AG09309 (cell line): Measurements from ENCODE around the gene MRPL10.

Experiments
- DNase-seq: peaks from one replicate; pipeline ENCODE4 v3.0.0-alpha.2; 2010; ENCODE audit warnings: low read depth
- H3K4me3 ChIP-seq: 2 replicates; pipeline ENCODE4 v1.5.1; 2011; ENCODE audit warnings: mild to moderate bottlenecking, low read depth, low read length, moderate library complexity; ENCODE audit not compliant: control insufficient read depth
- CTCF ChIP-seq: IDR thresholded peaks from 2 replicates; pipeline ENCODE4 v1.5.1; 2011; ENCODE audit warnings: mild to moderate bottlenecking, low read depth, low read length, inconsistent platforms; ENCODE audit not compliant: insufficient read depth, control insufficient read depth; ENCODE audit errors: missing control alignments

The MRPL10 gene

GRCh38 chr17:47813512-47814031 is 17.8 kb downstream of the MRPL10 start:
- no peak for DNase-seq
- no peak for TF ChIP-seq CTCF
- H3K4me3 ChIP-seq = no peak overlapping the region

- H3K4me3 ChIP-seq = no peak overlapping the region
- no peak for DNase-seq
- no peak for TF ChIP-seq CTCF
Observed at GRCh38 chr17:47813077-47813476, 18.3 kb downstream of the MRPL10 start.

DNA sequence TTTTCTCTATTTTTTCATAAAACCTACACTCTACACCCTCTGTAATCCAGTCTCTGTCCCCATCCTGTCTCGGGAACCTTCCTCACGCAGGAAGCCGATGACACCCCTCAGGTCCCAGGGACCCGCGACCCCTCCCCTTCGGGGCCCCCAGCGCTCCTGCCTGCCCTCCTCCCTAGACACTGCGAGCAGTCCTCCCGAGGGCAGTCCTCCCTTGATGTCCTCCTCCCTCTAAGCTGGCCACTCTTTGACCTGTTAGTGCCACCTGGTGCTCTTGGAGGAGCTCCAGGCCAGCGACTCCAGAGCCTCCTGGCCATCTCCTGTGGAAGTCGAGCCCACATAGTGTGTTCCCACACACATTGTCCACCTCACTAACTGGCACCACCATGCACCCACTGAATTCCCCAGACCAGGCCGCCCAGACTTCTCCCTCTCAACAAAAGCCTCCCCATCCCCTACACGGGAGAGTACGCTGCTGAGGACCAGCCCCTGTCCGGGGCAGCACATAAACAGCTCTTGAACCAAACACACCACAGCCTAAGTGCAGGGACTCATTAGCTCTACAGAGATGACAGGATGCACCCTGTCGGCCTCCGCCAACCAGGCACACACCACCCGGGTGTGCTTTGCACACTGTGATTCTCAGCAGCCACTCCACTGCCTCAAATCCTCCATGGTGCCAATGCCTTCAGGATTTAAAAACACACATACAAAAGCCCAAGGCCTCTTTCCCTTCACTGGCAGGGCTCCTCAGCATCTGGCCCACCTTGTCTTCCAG is 19.0 kb downstream of the MRPL10 start:
- DNase-seq = no peak
- TF ChIP-seq CTCF = no peak
- no peak overlapping the region for H3K4me3 ChIP-seq

- TF ChIP-seq CTCF = no peak
- no peak for DNase-seq
- no peak overlapping the region for H3K4me3 ChIP-seq
Observed at GRCh38 chr17:47811709-47812108, 19.6 kb downstream of the MRPL10 start.

GRCh38 chr17:47810901-47811635 is 20.3 kb downstream of the MRPL10 start:
- no peak for TF ChIP-seq CTCF
- no peak overlapping the region for H3K4me3 ChIP-seq
- DNase-seq = no peak

- no peak overlapping the region for H3K4me3 ChIP-seq
- DNase-seq = peak; percentile 40
- no peak for TF ChIP-seq CTCF
Observed at GRCh38 chr17:47810200-47810821, 21.0 kb downstream of the MRPL10 start.
